PFSK-1 (cell line): ENCODE results near the gene MAPK4.

Experiments
- FOXP2 ChIP-seq: optimal IDR thresholded peaks from 2 replicates; pipeline ENCODE3; 2011; ENCODE audit warnings: borderline replicate concordance, control low read depth, inconsistent platforms; ENCODE audit not compliant: insufficient read depth; ENCODE audit errors: extremely low read length, extremely low read depth
- POLR2AphosphoS5 ChIP-seq: IDR thresholded peaks from 2 replicates; pipeline ENCODE4 v1.6.1; 2012; ENCODE audit warnings: low read depth, mild to moderate bottlenecking, control low read depth, low read length, moderate library complexity
- SIN3A ChIP-seq: IDR thresholded peaks from 2 replicates; pipeline ENCODE4 v1.6.1; 2012; ENCODE audit warnings: mild to moderate bottlenecking, low read length, moderate library complexity, borderline replicate concordance; ENCODE audit not compliant: insufficient read depth
- TAF1 ChIP-seq: IDR thresholded peaks from 2 replicates; pipeline ENCODE4 v1.6.1; 2012; ENCODE audit warnings: low read length, control low read depth, borderline replicate concordance; ENCODE audit not compliant: insufficient read depth
- TF ChIP-seq, protein P1 (sequence below), 2 experiments: IDR thresholded peaks; 2 replicates each; pipeline versions ENCODE4 v1.6.1 to v1.8.0; 2011 to 2012; ENCODE audit warnings: low read depth in 2 of 2, low read length in 2 of 2, control low read depth in 1 of 2, inconsistent platforms in 1 of 2, mild to moderate bottlenecking in 1 of 2, moderate library complexity in 1 of 2; ENCODE audit not compliant: insufficient read depth in 1 of 2

Gene MAPK4

DNA sequence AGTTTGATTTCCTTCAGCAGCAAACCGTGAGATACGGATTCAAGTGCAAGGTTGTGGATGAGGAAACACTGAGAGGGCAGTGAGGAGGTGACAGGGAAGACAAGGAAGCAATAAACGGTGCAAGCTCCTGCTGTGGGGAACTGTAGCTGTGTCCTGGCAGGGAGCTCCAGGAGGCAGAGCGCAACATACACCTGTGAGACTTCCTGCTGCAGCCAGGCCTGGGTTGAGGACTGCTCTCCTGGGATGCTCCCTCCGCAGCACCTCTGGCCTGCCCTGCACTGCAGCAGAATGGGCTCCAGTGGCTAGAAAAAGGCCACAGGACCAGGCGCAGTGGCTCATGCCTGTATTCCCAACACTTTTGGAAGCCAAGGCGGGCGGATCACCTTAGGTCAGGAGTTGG lies 174.5 kb downstream of the MAPK4 start:
- TF ChIP-seq TAF1 (no peak), POLR2AphosphoS5 (no peak), SIN3A (no peak), FOXP2 (no peak)
- TF ChIP-seq, protein P1, sequence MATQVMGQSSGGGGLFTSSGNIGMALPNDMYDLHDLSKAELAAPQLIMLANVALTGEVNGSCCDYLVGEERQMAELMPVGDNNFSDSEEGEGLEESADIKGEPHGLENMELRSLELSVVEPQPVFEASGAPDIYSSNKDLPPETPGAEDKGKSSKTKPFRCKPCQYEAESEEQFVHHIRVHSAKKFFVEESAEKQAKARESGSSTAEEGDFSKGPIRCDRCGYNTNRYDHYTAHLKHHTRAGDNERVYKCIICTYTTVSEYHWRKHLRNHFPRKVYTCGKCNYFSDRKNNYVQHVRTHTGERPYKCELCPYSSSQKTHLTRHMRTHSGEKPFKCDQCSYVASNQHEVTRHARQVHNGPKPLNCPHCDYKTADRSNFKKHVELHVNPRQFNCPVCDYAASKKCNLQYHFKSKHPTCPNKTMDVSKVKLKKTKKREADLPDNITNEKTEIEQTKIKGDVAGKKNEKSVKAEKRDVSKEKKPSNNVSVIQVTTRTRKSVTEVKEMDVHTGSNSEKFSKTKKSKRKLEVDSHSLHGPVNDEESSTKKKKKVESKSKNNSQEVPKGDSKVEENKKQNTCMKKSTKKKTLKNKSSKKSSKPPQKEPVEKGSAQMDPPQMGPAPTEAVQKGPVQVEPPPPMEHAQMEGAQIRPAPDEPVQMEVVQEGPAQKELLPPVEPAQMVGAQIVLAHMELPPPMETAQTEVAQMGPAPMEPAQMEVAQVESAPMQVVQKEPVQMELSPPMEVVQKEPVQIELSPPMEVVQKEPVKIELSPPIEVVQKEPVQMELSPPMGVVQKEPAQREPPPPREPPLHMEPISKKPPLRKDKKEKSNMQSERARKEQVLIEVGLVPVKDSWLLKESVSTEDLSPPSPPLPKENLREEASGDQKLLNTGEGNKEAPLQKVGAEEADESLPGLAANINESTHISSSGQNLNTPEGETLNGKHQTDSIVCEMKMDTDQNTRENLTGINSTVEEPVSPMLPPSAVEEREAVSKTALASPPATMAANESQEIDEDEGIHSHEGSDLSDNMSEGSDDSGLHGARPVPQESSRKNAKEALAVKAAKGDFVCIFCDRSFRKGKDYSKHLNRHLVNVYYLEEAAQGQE (IDR thresholded peaks at IDR 0.05; ENCODE audit: insufficient read depth in 1 of 2, low read depth in 2 of 2, low read length in 2 of 2) = no peak

DNA sequence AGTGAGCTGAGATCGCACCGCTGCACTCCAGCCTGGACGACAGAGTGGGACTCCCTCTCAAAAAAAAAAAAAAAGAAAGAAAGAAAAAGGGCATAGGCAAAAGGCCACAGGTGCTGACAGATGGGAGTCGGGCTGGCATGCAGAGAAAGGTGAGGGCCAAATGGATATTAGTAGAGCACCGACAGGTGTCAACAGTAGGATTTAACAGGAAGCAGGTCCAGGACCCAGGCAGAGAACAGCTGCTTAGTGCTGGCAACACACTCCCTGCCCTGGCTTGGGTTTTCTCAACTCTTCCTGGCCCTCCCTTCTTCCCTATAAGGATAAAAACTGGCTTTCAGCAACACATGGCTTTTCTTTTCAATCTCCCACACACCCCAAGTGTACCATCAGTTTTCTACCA lies 175.0 kb downstream of the MAPK4 start:
- TF ChIP-seq TAF1 (no peak), FOXP2 (no peak), POLR2AphosphoS5 (no peak), SIN3A (no peak)
- TF ChIP-seq, protein P1 (IDR thresholded peaks at IDR 0.05; ENCODE audit: insufficient read depth in 1 of 2, low read depth in 2 of 2, low read length in 2 of 2) = no peak

DNA sequence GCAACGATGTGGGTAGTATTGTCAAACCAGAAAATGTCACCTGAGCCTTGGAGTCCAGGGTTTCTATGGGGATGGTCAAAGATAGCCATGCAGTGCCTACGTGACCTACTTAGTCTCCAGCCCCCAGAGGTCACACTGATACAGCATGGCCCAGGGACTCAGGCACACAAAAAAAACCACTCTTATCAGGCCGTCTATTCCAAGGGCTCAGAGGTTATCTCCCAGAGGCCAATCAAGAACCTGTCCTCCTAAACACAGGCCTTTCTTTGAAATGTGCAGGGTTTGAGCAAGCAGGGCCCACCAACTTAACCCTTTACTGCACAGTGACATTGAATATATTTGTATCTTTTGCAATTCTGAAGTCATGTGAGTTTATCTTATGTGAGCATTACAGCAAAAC lies 177.2 kb downstream of the MAPK4 start:
- no peak for TF ChIP-seq TAF1
- TF ChIP-seq, protein P1 (IDR thresholded peaks at IDR 0.05; ENCODE audit: insufficient read depth in 1 of 2, low read depth in 2 of 2, low read length in 2 of 2) = no peak
- no peak for TF ChIP-seq FOXP2
- TF ChIP-seq POLR2AphosphoS5 = no peak
- TF ChIP-seq SIN3A = no peak

GRCh38 chr18:50738098-50738757 lies 178.3 kb downstream of the MAPK4 start:
- TF ChIP-seq SIN3A (no peak), POLR2AphosphoS5 (no peak), TAF1 (no peak), FOXP2 (no peak)
- TF ChIP-seq, protein P1 (IDR thresholded peaks at IDR 0.05; ENCODE audit: insufficient read depth in 1 of 2, low read depth in 2 of 2, low read length in 2 of 2) = no peak
